ENCODE results near the gene CCSER1. TPM values are rescaled to one million over a fixed set of nuclear protein-coding genes. Genes with fewer than 3 reads are reported as not detected.

CCSER1 gene
- total RNA-seq, 1 donor, result under 0.01 TPM

GRCh38 chr4:91527056-91527455 lies 1399.9 kb downstream of the CCSER1 start:
- DNase-seq (ENCODE audit: low read depth), result no peak
- TF ChIP-seq CTCF (IDR thresholded peaks at IDR 0.05; ENCODE audit: insufficient read depth, low read length), result no peak
- no peak overlapping the region for H3K4me3 ChIP-seq (ENCODE audit: low read depth, low read length)

- no peak overlapping the region for H3K4me3 ChIP-seq (ENCODE audit: low read depth, low read length)
- no peak for TF ChIP-seq CTCF (IDR thresholded peaks at IDR 0.05; ENCODE audit: insufficient read depth, low read length)
- DNase-seq (ENCODE audit: low read depth), result no peak
Observed at GRCh38 chr4:91567594-91567993, 1440.4 kb downstream of the CCSER1 start.

GRCh38 chr4:91577864-91578263 lies 1450.7 kb downstream of the CCSER1 start:
- DNase-seq (ENCODE audit: low read depth), result no peak
- H3K4me3 ChIP-seq (ENCODE audit: low read depth, low read length), result no peak overlapping the region
- TF ChIP-seq CTCF (IDR thresholded peaks at IDR 0.05; ENCODE audit: insufficient read depth, low read length), result no peak

- no peak for DNase-seq (ENCODE audit: low read depth)
- H3K4me3 ChIP-seq (ENCODE audit: low read depth, low read length), result no peak overlapping the region
- TF ChIP-seq CTCF (IDR thresholded peaks at IDR 0.05; ENCODE audit: insufficient read depth, low read length), result no peak
Observed at GRCh38 chr4:91590260-91590659, 1463.1 kb downstream of the CCSER1 start.

GRCh38 chr4:91592125-91592524 lies 1464.9 kb downstream of the CCSER1 start:
- DNase-seq (ENCODE audit: low read depth), result no peak
- TF ChIP-seq CTCF (IDR thresholded peaks at IDR 0.05; ENCODE audit: insufficient read depth, low read length), result no peak
- H3K4me3 ChIP-seq (ENCODE audit: low read depth, low read length), result no peak overlapping the region

GRCh38 chr4:91596718-91597117 lies 1469.5 kb downstream of the CCSER1 start:
- H3K4me3 ChIP-seq (ENCODE audit: low read depth, low read length), result no peak overlapping the region
- DNase-seq (ENCODE audit: low read depth), result no peak
- no peak for TF ChIP-seq CTCF (IDR thresholded peaks at IDR 0.05; ENCODE audit: insufficient read depth, low read length)

- no peak overlapping the region for H3K4me3 ChIP-seq (ENCODE audit: low read depth, low read length)
- TF ChIP-seq CTCF (IDR thresholded peaks at IDR 0.05; ENCODE audit: insufficient read depth, low read length), result no peak
- no peak for DNase-seq (ENCODE audit: low read depth)
Observed at GRCh38 chr4:91598696-91599095, 1471.5 kb downstream of the CCSER1 start.

Data from fibroblast of the aortic adventitia (primary cell).